Measurements from ENCODE around the gene TCEAL2.
"Not testable (repeated sequence)": the region's sequence is repeated elsewhere in the genome, so short reads cannot be mapped to it uniquely, and the experiment has no call there.

TCEAL2 gene

DNA sequence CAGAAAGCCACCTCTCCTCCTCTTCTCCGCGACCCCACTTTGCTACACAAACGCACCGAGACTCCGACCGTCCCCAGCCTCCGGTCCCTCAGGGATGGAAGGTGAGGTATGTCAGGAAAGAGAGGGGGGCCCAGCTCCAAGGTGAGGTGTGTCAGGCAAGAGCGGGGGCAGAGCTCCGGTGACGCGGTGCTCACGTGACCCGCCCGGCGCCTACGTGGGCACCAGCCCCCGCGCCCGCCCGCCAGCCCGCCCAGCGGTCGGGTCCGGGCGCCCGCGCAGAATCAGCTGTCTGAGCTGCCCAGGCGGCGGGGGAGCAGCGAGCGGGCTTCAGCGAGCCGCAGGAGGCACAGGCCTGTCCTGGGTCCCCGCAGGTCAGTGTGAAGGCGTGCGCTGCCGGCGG, at the start of gene TCEAL2:
TCEAL2 (plus strand) TSS at position 244 of the 400 bp plus-strand sequence. CDS start 1,152 bp downstream, outside the sequence.
- not testable (repeated sequence) for DNase-seq

DNA sequence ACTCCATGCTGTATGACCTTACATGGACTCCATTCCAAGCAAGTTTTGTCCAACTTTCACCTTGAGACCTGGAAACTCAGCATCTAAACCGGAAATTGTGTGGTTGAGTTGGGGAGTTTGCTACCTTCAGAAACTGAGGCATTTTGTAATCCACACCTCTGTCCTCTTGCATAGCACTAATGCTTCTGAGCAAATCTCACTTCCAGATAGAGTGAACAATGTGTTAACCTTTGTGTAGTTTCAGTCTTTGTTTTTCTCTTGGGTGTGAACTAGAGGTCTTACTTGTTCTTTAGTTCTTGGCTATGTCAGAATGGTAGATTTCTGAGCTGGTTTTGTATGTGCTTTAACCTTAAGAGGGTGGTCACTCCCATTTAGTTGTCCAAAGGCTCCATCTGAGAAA, 48.1 kb upstream of the TCEAL2 start:
- DNase-seq = no peak

GRCh38 chrX:102085706-102086105, 39.8 kb upstream of the TCEAL2 start:
- no peak for DNase-seq

DNA sequence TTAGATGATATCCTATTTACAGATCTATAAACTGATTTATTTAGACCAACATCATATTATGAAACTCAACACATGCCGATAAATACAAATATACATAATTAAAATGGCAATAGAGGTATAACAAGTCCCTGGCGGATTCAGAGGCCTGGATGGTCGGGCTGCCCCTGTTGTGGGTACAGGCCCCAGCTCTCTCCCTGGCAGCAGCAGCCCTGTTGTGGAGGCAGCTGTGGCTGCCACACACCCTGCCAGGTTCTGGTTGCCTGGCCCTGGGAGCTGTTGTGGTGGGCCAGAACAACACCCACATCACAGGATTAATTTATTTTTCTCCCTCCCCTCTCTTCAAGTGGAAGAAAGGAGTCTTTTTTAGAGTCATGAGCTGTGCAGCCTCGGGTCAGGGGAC, 12.1 kb upstream of the TCEAL2 start:
- no peak for DNase-seq

DNA sequence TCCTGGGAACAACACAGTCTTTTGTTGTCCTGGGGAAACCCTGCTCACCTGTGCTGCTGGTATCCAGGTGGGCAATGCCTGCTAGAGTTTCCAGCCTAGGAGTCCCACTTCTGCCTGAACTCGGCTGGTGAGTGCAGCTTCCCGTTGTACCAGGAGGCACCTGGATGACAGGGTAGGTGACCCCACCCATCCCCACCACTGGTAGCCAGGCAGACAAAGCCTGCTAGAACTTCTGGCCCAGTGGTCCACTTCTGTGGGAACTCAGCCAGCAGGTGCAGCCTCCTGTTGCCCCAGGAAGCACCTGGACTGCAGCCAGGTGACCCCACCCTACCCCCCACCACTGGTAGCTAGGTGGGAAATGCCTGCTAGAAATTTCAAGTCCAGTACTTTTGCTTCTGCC, 9.7 kb upstream of the TCEAL2 start:
- no peak for DNase-seq

- not testable (repeated sequence) for DNase-seq
Measured at GRCh38 chrX:102125014-102125413, 465 bp upstream of the TCEAL2 start.

DNA sequence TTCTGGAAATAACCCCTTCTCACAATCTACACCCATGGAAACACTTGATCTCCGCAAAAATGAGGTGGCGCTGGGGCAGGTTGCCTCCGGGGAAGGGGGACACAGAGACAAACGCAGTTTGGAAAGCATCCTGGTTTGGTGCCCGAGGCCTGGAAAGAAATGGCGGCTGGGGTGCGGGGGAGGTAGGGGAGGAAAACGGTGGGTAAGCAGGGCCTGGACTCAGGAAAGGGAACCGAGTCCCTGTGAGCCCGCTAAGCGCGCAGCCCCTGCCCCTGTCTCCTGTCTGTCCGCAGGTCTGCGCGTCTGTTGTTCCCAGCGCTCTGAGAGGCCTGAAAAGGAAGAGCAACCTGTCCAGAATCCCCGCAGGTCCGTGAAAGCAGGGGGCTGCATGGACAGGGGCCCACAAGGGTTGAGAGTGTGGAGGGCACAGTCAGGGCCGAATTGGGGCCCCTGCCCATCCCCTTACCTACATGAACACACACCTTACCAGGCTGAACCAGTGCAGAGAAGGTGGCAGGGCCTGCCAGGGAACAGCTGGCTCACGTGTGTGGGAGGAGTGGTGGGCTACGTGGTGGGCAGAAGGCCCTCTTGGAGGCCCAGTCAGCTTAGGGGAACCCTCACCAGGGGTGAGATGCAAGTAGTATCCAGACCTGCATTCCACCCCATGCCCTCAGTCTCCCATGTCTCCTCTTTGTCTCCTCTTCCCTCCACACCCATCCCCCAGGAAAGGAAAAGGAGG, 770 bp downstream of the TCEAL2 start:
- DNase-seq = not testable (repeated sequence)

- no peak for DNase-seq
Measured at GRCh38 chrX:102126863-102127262, 1.4 kb downstream of the TCEAL2 start.

- DNase-seq = peak; percentile 5
Measured at GRCh38 chrX:102129473-102129872, 4.0 kb downstream of the TCEAL2 start.

- DNase-seq = no peak
Measured at GRCh38 chrX:102138064-102138463, 12.6 kb downstream of the TCEAL2 start.

DNA sequence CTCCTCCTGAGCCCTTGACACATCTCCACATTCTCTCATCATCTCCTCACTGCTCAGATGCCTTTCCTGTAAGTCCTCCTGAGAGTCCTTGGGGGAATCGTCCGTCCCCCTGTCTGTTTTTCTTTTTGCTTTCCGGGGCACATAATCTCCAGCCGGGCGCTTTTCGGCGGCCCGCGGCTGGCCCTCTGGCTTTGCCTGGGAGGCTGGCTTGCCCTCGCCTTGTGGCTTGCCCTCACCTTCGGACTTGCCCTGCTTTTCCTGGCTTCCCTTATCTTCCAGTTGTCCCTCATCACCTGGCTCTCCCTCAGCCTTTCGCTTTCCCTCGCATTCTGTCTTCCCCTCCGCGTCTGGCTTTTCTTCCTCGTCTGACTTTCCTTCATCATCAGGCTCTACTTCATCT, 15.4 kb downstream of the TCEAL2 start:
- DNase-seq = not testable (repeated sequence)

DNA sequence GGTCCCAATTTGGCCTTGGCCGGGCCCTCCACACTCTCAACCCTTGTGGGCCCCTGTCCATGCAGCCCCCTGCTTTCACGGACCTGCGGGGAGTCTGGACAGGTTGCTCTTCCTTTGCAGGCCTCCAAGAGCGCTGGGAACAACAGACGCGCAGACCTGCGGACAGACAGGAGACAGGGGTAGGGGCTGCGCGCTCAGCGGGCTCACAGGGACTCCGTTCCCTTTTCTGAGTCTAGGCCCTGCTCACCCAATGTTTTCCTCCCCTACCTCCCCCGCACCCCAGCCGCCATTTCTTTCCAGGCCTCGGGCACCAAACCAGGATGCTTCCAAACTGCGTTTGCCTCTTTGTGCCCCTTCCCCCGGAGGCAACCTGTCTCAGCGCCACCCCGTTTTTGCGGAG, 16.2 kb downstream of the TCEAL2 start:
- DNase-seq = not testable (repeated sequence)

- DNase-seq = not testable (repeated sequence)
Measured at GRCh38 chrX:102142274-102142673, 16.8 kb downstream of the TCEAL2 start, which contains the start of gene TCEAL6. TSS of gene TCEAL6 (minus strand) at chrX:102142481.

DNA sequence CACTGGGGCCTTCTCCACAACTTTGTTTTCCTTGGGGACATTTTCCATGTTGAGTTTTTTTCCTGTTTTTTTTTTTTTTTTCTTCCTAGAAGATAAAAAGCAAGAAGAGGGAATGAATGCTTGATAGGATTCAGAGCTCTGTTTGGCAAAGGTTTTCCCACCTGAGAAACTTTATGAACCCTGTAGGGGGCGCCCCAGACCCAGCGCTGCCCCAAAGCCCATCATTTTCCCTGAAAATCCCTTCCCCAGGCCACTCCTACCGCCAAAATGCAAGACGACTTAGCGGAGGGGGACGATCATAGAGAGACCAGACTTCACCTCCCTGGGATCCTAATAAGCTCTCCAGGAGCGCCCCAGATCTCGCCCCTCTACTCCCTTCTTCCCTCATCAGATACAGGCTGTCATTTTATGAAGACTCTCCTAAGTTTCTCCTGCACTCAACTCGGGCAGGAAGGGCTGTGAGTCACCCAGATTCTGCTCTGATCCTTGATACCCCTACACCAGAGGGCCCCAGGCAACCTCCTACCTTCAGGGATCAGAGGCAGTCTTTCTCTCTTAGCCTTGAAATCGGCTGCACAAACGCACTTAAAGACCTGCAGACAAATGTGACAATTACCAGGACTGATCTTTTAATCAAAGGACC, 28.9 kb downstream of the TCEAL2 start:
- DNase-seq = peak; percentile 11

DNA sequence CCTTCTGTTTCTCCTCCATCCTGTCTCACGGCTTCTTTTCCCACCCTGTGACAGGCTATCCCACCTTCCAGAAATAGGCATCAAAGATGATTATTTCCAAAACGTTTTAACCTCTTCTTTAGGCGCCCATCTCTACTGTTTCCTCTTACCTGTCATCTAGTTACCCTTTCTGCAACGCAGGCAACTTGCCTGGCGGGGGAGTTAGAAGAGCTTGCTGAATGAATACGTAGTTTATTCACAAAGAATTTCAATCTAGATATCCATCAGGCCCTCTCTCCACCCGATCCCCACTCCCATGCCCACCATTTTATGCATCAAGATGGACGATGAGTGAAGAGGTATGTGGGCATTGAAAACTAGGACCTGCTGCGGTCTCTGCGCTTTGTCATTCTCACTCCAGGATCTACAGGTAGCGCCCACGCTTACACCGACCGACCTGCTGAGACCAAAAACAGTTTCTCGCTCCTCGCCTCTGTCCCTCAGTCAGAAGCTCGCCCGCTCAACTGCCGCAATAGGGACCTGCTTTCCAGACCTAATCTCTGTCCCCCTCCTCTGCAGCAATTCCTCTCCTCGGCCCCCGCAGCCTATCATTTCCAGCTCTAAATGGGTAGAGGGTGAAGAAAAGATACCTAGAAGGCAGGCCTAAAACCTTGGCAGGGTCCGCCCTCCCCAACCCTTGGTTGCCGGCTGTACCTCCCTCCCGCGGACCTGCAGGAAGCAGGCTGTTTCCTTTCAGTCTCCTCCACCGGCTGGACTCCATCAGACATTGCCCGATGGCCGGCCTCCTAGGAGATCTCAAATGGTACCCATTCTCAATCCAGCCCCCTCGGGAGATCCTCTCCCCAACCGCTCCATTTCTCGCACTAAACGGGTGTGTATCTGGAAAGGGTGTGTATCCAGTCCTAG, 29.7 kb downstream of the TCEAL2 start:
- peak; percentile 27 for DNase-seq

- peak; percentile 71 for DNase-seq
Measured at GRCh38 chrX:102155806-102156179, 30.3 kb downstream of the TCEAL2 start, which contains the start of gene BEX5. TSS of gene BEX5 (minus strand) at chrX:102155977. CDS start at chrX:102154265, 1,712 bp downstream.
